Transverse colon (tissue), 4 donors: ENCODE measurements around the gene GGACT. TPM values are rescaled to one million over a fixed set of nuclear protein-coding genes. Genes with fewer than 3 reads are reported as not detected.
"Not testable (repeated sequence)": the region's sequence is repeated elsewhere in the genome, so short reads cannot be mapped to it uniquely, and the experiment has no call there.

Experiments used
- DNase-seq: peaks from one replicate; pipeline ENCODE4 v3.0.0-alpha.2; 2019
- H3K27ac ChIP-seq, 4 donors: fragments of 200-600 bp; sonication (generic); 2 replicates each; pipeline ENCODE4 v1.5.1; 2016 to 2018; ENCODE audit warnings: inconsistent platforms in 4 of 4
- H3K27me3 ChIP-seq: fragments of 200-600 bp; sonication (generic); 2 replicates; pipeline ENCODE4 v1.5.1; 2017; ENCODE audit warnings: inconsistent platforms
- H3K36me3 ChIP-seq, 4 donors: fragments of 200-600 bp; sonication (generic); 2 replicates each; pipeline ENCODE4 v1.5.1; 2017 to 2019; ENCODE audit warnings: inconsistent platforms in 4 of 4
- H3K4me1 ChIP-seq, 4 donors: fragments of 200-600 bp; sonication (generic); 2 replicates each; pipeline ENCODE4 v1.5.1; 2017 to 2020; ENCODE audit warnings: inconsistent platforms in 4 of 4
- H3K4me3 ChIP-seq, 4 donors: fragments of 200-600 bp; sonication (generic); 1 replicate in 1 of 4; 2 replicates in 3 of 4; pipeline versions ENCODE4 v1.5.1 to v1.6.1; 2017 to 2019; ENCODE audit warnings: inconsistent platforms in 4 of 4
- H3K9me3 ChIP-seq, 2 donors: fragments of 200-600 bp; sonication (generic); 2 replicates each; pipeline ENCODE4 v1.5.1; 2017 to 2019; ENCODE audit warnings: inconsistent platforms in 2 of 2
- EP300 ChIP-seq: sonication (generic); formaldehyde crosslinking; IDR thresholded peaks from one replicate; pipeline ENCODE4 v1.6.1; 2017; ENCODE audit warnings: antibody characterized with exemption, low read depth
- POLR2A ChIP-seq: fragments of 450-650 bp; IDR thresholded peaks from one replicate; pipeline ENCODE4 v1.6.1; 2016; ENCODE audit warnings: antibody characterized with exemption, mild to moderate bottlenecking, moderate library complexity
- POLR2AphosphoS5 ChIP-seq, 3 donors: sonication (generic); formaldehyde crosslinking; IDR thresholded peaks; one replicate each; pipeline ENCODE4 v1.6.1; 2016; ENCODE audit warnings: antibody characterized with exemption in 3 of 3
- WGBS, 2 donors: methylation state at CpG; one replicate each; pipeline ENCODE4 v1.1.5; 2018; ENCODE audit warnings: low coverage in 1 of 2; 5-methylcytosine and 5-hydroxymethylcytosine counted together
- in situ Hi-C, 4 donors: fragments of 200-750 bp; cut with MboI; loops; one replicate each; pipeline versions ENCODE4 v1.15.0 to v1.15.1; 2017; ENCODE audit warnings: low sequenced_read_pairs in 3 of 4, low pct_ligation_motif_present in 1 of 4, low pct_unique_long_range_greater_than_20kb in 1 of 4
- intact Hi-C: fragments of 100-400 bp; cut with DNase I; formaldehyde crosslinking; loops from one replicate; pipeline ENCODE4 v1.15.1; 2023; ENCODE audit warnings: low total_unique reads
- total RNA-seq, 4 donors: library from RNA; depleted of rRNA; stranded (reverse); fragments of >200 nt; gene quantifications; one replicate each; pipeline ENCODE4 v1.1.0, GENCODE V29; 2016
- TF ChIP-seq, protein P1 (sequence below), 5 experiments: fragments of 200-600 bp in 3 of 5; fragments of 450-650 bp in 2 of 5; sonication (generic) in 3 of 5; IDR thresholded peaks; 1 replicate in 2 of 5; 2 replicates in 3 of 5; pipeline ENCODE4 v1.5.1; 2016 to 2017; ENCODE audit warnings: antibody characterized with exemption in 5 of 5, inconsistent platforms in 3 of 5, mild to moderate bottlenecking in 2 of 5, moderate library complexity in 1 of 5

Gene GGACT
- total RNA-seq, 4 donors from 2014 or later = 6.4 to 9.2 (median 8.8) TPM; not detected in 1

DNA sequence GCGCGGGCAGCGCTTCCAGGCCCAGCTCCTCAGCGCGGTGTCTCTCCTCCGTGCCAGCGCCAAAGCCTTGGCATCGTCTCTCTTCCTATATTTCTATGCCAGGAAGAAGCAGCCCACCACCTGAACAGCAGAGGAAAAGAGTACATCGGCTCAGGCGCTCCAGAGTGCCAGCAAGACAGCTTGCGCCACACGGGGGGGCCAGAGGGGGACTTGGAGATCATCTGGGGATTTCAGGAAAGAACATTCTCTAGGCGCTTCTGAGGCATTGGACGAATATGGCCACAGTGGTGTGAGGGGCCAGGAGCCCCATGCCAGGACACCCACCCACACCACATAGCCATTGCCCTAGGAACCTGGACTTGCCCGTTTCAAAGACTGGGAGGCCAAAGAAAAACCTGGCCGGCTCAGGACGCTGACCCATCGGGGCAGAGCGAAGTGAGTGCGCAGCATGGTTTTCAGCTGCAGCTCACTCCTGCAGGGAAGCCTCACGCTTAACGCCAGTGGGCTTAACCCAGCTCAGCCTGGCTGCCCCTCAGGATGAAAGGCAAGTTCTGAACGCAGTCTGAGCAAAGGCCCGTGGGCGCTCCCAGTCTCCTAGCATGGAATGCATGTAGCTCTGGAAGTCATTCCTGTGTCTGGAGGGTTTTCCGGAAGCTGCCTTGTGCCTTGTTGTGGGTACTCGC is 62.1 kb downstream of the GGACT start:
- intact Hi-C loops (no loop called here), in situ Hi-C loops (no loop called here)
- H3K4me3 ChIP-seq = no peak overlapping the region
- DNase-seq = no peak
- H3K27ac ChIP-seq = no peak overlapping the region
- 88 to 100% methylated on average over 4 to 26 of the region's 27 CpGs for WGBS, 2 donors
- peaks cover 0 to 6% (median 0%) of the 10 kb centered on the region in 4 donors for H3K36me3 ChIP-seq
- H3K27me3 ChIP-seq = no peaks in the 10 kb centered on the region
- H3K4me1 ChIP-seq = no peaks in the 10 kb centered on the region
- TF ChIP-seq EP300 (no peak), POLR2A (no peak), POLR2AphosphoS5 (IDR thresholded peaks at IDR 0.05) (no peak)
- TF ChIP-seq, protein P1, sequence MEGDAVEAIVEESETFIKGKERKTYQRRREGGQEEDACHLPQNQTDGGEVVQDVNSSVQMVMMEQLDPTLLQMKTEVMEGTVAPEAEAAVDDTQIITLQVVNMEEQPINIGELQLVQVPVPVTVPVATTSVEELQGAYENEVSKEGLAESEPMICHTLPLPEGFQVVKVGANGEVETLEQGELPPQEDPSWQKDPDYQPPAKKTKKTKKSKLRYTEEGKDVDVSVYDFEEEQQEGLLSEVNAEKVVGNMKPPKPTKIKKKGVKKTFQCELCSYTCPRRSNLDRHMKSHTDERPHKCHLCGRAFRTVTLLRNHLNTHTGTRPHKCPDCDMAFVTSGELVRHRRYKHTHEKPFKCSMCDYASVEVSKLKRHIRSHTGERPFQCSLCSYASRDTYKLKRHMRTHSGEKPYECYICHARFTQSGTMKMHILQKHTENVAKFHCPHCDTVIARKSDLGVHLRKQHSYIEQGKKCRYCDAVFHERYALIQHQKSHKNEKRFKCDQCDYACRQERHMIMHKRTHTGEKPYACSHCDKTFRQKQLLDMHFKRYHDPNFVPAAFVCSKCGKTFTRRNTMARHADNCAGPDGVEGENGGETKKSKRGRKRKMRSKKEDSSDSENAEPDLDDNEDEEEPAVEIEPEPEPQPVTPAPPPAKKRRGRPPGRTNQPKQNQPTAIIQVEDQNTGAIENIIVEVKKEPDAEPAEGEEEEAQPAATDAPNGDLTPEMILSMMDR (IDR thresholded peaks at IDR 0.05) = no peak
- H3K9me3 ChIP-seq = no peaks in the 10 kb centered on the region

DNA sequence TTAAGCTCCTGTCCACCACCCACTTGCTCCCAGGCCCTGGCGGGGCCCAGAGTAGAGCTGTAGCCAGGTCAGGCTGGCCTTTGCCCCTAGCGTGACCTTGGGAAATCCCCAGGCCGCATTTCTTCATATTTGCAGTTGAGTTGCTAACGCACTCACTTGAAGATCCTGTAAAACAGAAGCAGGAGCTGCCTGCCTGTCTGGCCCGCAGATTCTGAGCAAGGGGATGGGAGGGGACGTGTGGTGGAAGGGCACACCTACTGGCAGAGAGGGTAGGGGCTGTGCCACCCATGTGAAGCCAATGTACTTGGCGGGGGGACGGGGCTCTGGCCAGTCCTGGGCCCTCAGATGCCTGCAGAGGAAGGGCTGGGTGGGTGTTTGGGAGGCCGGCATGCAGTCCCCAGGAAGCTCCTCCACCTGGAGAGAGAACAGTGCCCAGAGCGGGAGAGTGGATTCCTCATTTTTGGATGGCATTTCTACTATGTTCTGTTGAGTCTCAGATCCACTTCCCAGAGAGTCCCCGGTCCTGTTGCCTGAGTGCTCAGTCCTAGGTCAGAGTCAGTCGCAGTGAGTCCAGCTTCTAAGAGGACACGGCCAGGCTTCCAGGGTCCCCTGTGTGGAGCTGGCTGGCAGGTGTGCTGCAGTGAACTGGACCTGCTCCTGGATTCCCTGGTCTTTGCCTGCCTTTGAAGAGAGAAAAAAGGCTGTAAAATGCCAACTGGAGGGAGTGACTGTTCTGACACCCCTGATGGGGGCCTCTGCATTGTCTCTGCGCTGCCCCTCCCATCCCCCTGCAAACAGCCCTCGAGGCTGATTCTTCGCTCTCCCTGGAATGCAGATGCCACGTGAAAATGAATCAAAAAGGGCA is 62.9 kb downstream of the GGACT start:
- in situ Hi-C loops (no loop called here), intact Hi-C loops (no loop called here)
- 88 to 93% methylated on average over 3 to 17 of the region's 17 CpGs for WGBS, 2 donors
- no peak for DNase-seq
- TF ChIP-seq, protein P1 (IDR thresholded peaks at IDR 0.05) = no peak
- no peak for TF ChIP-seq EP300
- TF ChIP-seq POLR2A = no peak
- TF ChIP-seq POLR2AphosphoS5 (IDR thresholded peaks at IDR 0.05) = no peak
- Histone ChIP-seq H3K4me1 (no peaks in the 10 kb centered on the region), H3K4me3 (no peak overlapping the region), H3K9me3 (no peaks in the 10 kb centered on the region), H3K27ac (no peak overlapping the region), H3K36me3 (peaks cover 0 to 2% (median 0%) of the 10 kb centered on the region in 4 donors), H3K27me3 (no peaks in the 10 kb centered on the region)

DNA sequence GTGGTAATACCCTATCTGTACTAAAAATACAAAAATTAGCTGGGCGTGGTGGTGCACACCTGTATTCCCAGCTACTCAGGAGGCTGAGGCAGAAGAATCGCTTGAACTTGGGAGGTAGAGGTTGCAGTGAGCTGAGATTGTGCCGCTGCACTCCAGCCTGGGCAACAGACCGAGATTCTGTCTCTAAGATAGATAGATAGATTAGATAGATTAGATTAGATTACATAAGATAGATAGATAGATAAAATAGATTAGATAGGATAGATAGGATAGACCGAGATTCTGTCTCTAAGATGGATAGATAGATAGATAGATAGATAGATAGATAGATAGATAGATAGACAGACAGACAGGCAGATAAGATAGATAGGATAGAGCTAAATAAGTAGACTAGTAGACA is 63.9 kb downstream of the GGACT start:
- DNase-seq, H3K27ac ChIP-seq, H3K4me1 ChIP-seq, H3K9me3 ChIP-seq, H3K36me3 ChIP-seq, intact Hi-C loops, H3K27me3 ChIP-seq, H3K4me3 ChIP-seq: not testable (repeated sequence)
- in situ Hi-C loops = loop anchor here in 3 of 4 donors (25.0 kb wide), 4 partner anchors 287 to 862 kb away; no protein-coding TSS in a partner anchor
- 95% methylated on average over 4 to 5 of the region's 5 CpGs for WGBS, 2 donors

DNA sequence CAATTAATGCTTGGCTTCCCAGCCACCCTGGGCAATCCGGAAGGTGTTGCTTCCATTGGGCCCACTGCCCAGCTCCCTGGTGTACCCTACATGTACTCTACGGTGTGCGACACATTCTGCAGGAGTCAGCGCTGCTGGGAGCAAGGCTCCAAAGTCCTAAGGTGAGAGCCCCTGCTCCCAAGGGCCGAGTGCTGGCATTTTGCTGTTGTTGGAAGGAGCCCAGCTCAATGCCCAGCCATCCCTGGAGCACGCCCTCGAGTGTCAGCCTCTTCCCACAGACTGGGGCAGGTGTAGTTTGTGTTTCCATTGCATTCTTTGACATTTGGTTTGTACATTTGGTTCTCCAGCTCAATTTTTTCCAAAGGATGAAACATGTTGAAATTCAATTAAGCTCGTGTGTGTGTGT is 64.6 kb downstream of the GGACT start:
- WGBS, 2 donors = 43 to 86% methylated on average over 1 to 8 of the region's 8 CpGs
- in situ Hi-C loops = loop anchor here in 3 of 4 donors (25.0 kb wide), 4 partner anchors 287 to 862 kb away; no protein-coding TSS in a partner anchor

More for the DNA sequence above, 64.6 kb downstream of the GGACT start:
- Histone ChIP-seq H3K4me3 (no peak overlapping the region), H3K36me3 (no peaks in the 10 kb centered on the region), H3K4me1 (no peaks in the 10 kb centered on the region), H3K27ac (no peak overlapping the region), H3K27me3 (no peaks in the 10 kb centered on the region), H3K9me3 (no peaks in the 10 kb centered on the region)
- TF ChIP-seq POLR2A (no peak), EP300 (no peak), POLR2AphosphoS5 (IDR thresholded peaks at IDR 0.05) (no peak)
- TF ChIP-seq, protein P1 (IDR thresholded peaks at IDR 0.05) = no peak
- intact Hi-C loops = no loop called here
- no peak for DNase-seq
